Breast epithelium (tissue), 3 donors: ENCODE data around the gene DOCK9.

Experiments used
- POLR2A ChIP-seq: fragments of 450-650 bp; IDR thresholded peaks from one replicate; pipeline ENCODE4 v1.6.1; 2016; ENCODE audit warnings: antibody characterized with exemption, mild to moderate bottlenecking, moderate library complexity
- POLR2AphosphoS5 ChIP-seq, 3 donors: sonication (generic); formaldehyde crosslinking; IDR thresholded peaks; one replicate each; pipeline ENCODE4 v1.6.1; 2017; ENCODE audit warnings: antibody characterized with exemption in 3 of 3
- TF ChIP-seq, protein P1 (sequence below), 3 donors: fragments of 450-650 bp; IDR thresholded peaks; one replicate each; pipeline ENCODE4 v1.5.1; 2016 to 2017; ENCODE audit warnings: antibody characterized with exemption in 3 of 3, mild to moderate bottlenecking in 3 of 3, moderate library complexity in 3 of 3

DNA sequence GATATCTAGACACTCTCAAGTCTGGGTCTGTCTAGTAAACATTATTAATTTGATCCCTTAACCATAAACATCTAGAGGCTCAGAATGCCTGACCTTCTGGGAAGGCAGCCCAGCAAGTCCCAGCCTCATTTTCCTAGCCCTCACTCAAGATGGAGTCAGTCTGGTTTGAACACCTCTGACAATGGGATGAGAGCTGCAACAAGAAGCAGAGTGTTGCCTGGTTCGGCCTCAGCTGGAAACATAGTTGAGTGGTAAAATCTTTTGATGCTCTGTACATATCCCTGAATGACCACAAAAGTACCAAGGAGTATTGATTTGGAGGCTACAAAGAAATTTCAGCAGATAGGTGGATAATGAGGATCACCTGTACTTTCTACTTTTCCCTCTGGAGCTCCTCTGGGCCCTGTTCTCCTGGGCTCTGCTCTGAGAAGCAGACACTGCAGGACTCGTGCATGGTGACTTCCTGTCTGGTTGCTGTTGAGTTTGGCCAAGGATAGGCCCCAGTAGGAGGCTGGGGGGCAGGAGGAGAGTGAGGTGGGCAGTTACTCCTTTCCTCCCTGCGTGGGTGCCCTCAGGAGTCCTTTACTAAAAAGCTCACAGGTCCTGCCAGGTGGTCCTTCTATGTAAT, 157.0 kb downstream of the DOCK9 start:
- TF ChIP-seq, protein P1, sequence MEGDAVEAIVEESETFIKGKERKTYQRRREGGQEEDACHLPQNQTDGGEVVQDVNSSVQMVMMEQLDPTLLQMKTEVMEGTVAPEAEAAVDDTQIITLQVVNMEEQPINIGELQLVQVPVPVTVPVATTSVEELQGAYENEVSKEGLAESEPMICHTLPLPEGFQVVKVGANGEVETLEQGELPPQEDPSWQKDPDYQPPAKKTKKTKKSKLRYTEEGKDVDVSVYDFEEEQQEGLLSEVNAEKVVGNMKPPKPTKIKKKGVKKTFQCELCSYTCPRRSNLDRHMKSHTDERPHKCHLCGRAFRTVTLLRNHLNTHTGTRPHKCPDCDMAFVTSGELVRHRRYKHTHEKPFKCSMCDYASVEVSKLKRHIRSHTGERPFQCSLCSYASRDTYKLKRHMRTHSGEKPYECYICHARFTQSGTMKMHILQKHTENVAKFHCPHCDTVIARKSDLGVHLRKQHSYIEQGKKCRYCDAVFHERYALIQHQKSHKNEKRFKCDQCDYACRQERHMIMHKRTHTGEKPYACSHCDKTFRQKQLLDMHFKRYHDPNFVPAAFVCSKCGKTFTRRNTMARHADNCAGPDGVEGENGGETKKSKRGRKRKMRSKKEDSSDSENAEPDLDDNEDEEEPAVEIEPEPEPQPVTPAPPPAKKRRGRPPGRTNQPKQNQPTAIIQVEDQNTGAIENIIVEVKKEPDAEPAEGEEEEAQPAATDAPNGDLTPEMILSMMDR (IDR thresholded peaks at IDR 0.05): no peak
- TF ChIP-seq POLR2AphosphoS5 (IDR thresholded peaks at IDR 0.05) (no peak), POLR2A (no peak)
